GM23248 (cell line): ENCODE data around the gene KCNN3.

Source experiments
- EZH2 ChIP-seq: fragments of 200-600 bp; sonication (generic); IDR thresholded peaks from 2 replicates; pipeline ENCODE4 v1.6.1; 2018; ENCODE audit warnings: antibody characterized with exemption, mild to moderate bottlenecking; ENCODE audit not compliant: insufficient read depth, poor library complexity, severe bottlenecking
- EZH2phosphoT487 ChIP-seq: fragments of 200-600 bp; sonication (generic); IDR thresholded peaks from 2 replicates; pipeline ENCODE4 v1.6.1; 2018; ENCODE audit warnings: antibody characterized with exemption, moderate library complexity, mild to moderate bottlenecking, low read depth; ENCODE audit not compliant: insufficient read depth

DNA sequence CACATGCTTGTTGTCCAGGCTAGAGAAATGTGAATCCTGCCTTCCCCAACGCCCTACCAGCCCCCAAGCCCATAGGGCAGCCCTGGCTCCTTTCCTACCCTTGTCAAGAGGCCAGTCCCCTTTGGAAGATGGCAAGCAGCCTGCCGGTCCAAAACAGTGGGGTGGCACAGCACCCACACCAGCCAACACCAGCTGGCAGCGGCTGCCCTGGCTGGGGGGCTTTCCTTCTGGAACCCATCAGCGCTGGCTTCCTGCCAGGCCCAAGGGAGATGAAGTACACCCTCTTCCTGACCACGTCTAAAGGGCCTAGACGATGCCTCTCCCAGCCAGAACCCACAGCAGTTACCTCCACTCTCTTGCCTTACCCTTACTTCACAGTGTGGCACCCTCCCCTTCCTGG, 24.2 kb downstream of the KCNN3 start:
- no peak for TF ChIP-seq EZH2
- no peak for TF ChIP-seq EZH2phosphoT487
